CD4-positive, alpha-beta T cell treated with Interleukin-4 for 1 hour (primary cell): ENCODE measurements around the gene RNF38.
"Not testable (repeated sequence)": the region's sequence is repeated elsewhere in the genome, so short reads cannot be mapped to it uniquely, and the experiment has no call there.

ENCODE experiments used
- DNase-seq, 2 donors: peaks; one replicate each; pipeline ENCODE4 v3.0.0-alpha.2; 2020 to 2022

RNF38 gene

GRCh38 chr9:36402536-36402935, 2.5 kb upstream of the RNF38 start:
- no peak for DNase-seq

- DNase-seq = no peak
Observed at GRCh38 chr9:36401897-36402480, 1.9 kb upstream of the RNF38 start.

- no peak for DNase-seq
Observed at GRCh38 chr9:36401164-36401740, 1.2 kb upstream of the RNF38 start.

- peak; percentile 91 to 92 for DNase-seq
Observed at GRCh38 chr9:36400332-36401163, 479 bp upstream of the RNF38 start.

GRCh38 chr9:36398745-36399144, 1.3 kb downstream of the RNF38 start:
- DNase-seq = no peak

- no peak for DNase-seq
Observed at GRCh38 chr9:36396985-36397384, 3.1 kb downstream of the RNF38 start.

- no peak for DNase-seq
Observed at GRCh38 chr9:36392489-36392888, 7.6 kb downstream of the RNF38 start.

GRCh38 chr9:36389590-36389989, 10.5 kb downstream of the RNF38 start:
- DNase-seq = no peak

- DNase-seq = not testable (repeated sequence)
Observed at GRCh38 chr9:36386396-36386965, 13.6 kb downstream of the RNF38 start.

GRCh38 chr9:36382484-36382883, 17.6 kb downstream of the RNF38 start:
- DNase-seq = no peak

GRCh38 chr9:36364577-36364976, 35.5 kb downstream of the RNF38 start:
- DNase-seq = no peak

GRCh38 chr9:36363448-36363847, 36.6 kb downstream of the RNF38 start:
- DNase-seq = no peak

GRCh38 chr9:36358486-36358885, 41.6 kb downstream of the RNF38 start:
- no peak for DNase-seq

- DNase-seq = no peak
Observed at GRCh38 chr9:36357639-36358038, 42.4 kb downstream of the RNF38 start.

- DNase-seq = no peak
Observed at GRCh38 chr9:36346569-36346968, 53.5 kb downstream of the RNF38 start.

- DNase-seq = no peak
Observed at GRCh38 chr9:36345103-36345846, 54.8 kb downstream of the RNF38 start.

- DNase-seq = no peak
Observed at GRCh38 chr9:36341936-36342577, 58.0 kb downstream of the RNF38 start.

GRCh38 chr9:36337865-36338264, 62.2 kb downstream of the RNF38 start:
- DNase-seq = no peak

- DNase-seq = no peak
Observed at GRCh38 chr9:36337002-36337401, 63.1 kb downstream of the RNF38 start.

- no peak for DNase-seq
Observed at GRCh38 chr9:36336131-36336907, 63.8 kb downstream of the RNF38 start.

GRCh38 chr9:36332006-36332405, 68.1 kb downstream of the RNF38 start:
- DNase-seq = no peak
